Lower leg skin (tissue), 3 donors: ENCODE results near the gene ATF7IP2.

Experiments used
- CTCF ChIP-seq, 3 donors: fragments of 450-650 bp; IDR thresholded peaks; one replicate each; pipeline ENCODE4 v1.5.1; 2016; ENCODE audit warnings: antibody characterized with exemption in 3 of 3, mild to moderate bottlenecking in 3 of 3, moderate library complexity in 2 of 3
- POLR2A ChIP-seq, 2 donors: fragments of 450-650 bp; IDR thresholded peaks; one replicate each; pipeline ENCODE4 v1.6.1; 2016 to 2017; ENCODE audit warnings: antibody characterized with exemption in 2 of 2, mild to moderate bottlenecking in 1 of 2, moderate library complexity in 1 of 2

- TF ChIP-seq CTCF (IDR thresholded peaks at IDR 0.05) (no peak), POLR2A (IDR thresholded peaks at IDR 0.05) (no peak)
Observed at GRCh38 chr16:10387188-10387617, 1.3 kb downstream of the ATF7IP2 start.
